MG63 (cell line): ENCODE results near the gene B3GNT3. TPM values are rescaled to one million over a fixed set of nuclear protein-coding genes. Genes with fewer than 3 reads are reported as not detected.

Experiments
- DNase-seq: peaks from one replicate; pipeline ENCODE4 v3.0.0-alpha.2; 2020
- H3K27me3 ChIP-seq: fragments of 250-450 bp; sonication (Bioruptor Pico); 2 replicates; pipeline ENCODE4 v1.5.1; 2020; ENCODE audit warnings: mild to moderate bottlenecking, moderate library complexity
- H3K36me3 ChIP-seq: fragments of 250-450 bp; sonication (Bioruptor Pico); 2 replicates; pipeline ENCODE4 v1.5.1; 2020; ENCODE audit warnings: mild to moderate bottlenecking, moderate library complexity
- H3K4me3 ChIP-seq: fragments of 250-450 bp; sonication (Bioruptor Pico); 2 replicates; pipeline ENCODE4 v1.5.1; 2020; ENCODE audit warnings: mild to moderate bottlenecking, moderate library complexity
- H3K9me3 ChIP-seq: fragments of 250-450 bp; sonication (Bioruptor Pico); 2 replicates; pipeline ENCODE4 v1.5.1; 2020; ENCODE audit warnings: mild to moderate bottlenecking, moderate library complexity
- total RNA-seq: library from RNA; depleted of rRNA; stranded (reverse); fragments of >200 nt; shearing (Covaris generic); gene quantifications from 2 replicates; pipeline ENCODE4 v1.2.3, GENCODE V29; 2014; ENCODE audit warnings: low replicate concordance

Gene B3GNT3
- total RNA-seq, 1 experiment from 2014 or later, result not detected

DNA sequence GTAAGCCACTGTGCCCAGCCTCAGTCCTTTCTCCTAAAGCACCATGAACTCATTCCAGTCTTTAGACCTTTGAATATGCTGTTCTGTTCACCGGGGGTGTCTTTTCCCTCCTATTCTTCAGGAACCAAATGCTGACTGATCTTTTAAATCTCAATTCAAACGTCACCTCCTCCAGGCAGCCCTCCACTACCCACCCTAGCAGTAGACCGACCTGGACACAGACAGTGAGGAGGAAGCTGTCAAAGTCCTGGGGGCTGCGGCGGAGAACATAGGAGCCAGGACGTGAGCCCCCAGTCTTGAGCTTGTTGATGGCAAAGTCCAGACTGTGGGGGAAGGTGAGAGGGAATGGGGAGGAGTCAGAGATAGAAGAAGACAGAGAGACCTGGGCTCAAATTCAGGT, 45.1 kb downstream of the B3GNT3 start:
- no peak for DNase-seq
- Histone ChIP-seq H3K4me3 (no peak overlapping the region), H3K9me3 (no peaks in the 10 kb centered on the region), H3K36me3 (no peaks in the 10 kb centered on the region), H3K27me3 (peaks cover 22% of the 10 kb centered on the region)

GRCh38 chr19:17841371-17841809, 46.5 kb downstream of the B3GNT3 start:
- Histone ChIP-seq H3K9me3 (no peaks in the 10 kb centered on the region), H3K27me3 (peaks cover 22% of the 10 kb centered on the region), H3K4me3 (no peak overlapping the region), H3K36me3 (no peaks in the 10 kb centered on the region)
- no peak for DNase-seq

DNA sequence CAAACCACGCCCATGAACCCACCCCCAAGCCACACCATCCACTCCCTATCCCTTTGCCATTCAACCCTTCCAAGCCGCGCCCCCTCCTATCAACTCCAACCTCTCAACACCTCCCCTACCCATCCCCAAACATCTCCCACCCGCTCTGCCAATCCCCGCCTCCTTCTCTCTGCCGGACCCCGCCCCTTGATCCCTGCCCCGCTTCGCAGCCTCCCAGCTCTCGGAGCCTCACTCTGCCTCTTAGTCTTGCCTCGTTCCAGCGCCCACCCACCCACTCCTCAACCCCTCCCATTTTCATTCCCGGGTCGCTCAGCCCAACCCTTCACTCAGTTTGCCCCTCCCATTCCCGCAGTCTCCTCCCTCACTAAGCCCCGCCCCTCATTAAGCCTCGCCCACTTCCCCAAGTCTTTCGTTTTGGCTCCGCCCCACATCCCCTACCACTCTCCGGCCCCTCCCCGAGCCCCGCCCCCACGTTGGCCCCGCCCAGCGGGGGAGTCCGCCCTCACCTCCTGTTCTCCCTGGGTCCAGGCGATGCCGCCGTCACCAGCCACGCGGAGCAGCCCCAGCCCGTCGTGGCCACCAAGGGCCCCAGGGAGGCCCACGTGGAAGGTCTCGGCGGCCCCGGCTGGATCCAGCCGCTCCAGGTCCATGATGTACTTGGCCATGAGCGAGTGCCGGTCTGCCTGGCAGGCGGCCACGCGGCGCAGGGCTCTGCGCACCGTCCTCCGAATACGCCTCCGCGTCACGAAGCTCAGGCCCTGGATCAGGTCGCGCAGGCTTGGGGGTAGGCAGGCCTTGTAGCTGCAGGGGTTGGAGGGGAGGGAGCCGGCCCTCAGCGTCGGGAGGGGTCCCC, 47.1 kb downstream of the B3GNT3 start:
- Histone ChIP-seq H3K4me3 (no peak overlapping the region), H3K27me3 (peaks cover 22% of the 10 kb centered on the region), H3K9me3 (no peaks in the 10 kb centered on the region), H3K36me3 (no peaks in the 10 kb centered on the region)
- DNase-seq, result peak; percentile 71

- peaks cover 22% of the 10 kb centered on the region for H3K27me3 ChIP-seq
- no peaks in the 10 kb centered on the region for H3K36me3 ChIP-seq
- H3K9me3 ChIP-seq, result no peaks in the 10 kb centered on the region
- no peak overlapping the region for H3K4me3 ChIP-seq
- DNase-seq, result no peak
Observed at GRCh38 chr19:17842663-17843291, 47.8 kb downstream of the B3GNT3 start.

GRCh38 chr19:17843292-17843827, 48.4 kb downstream of the B3GNT3 start:
- DNase-seq, result no peak
- Histone ChIP-seq H3K27me3 (peaks cover 19% of the 10 kb centered on the region), H3K36me3 (no peaks in the 10 kb centered on the region), H3K9me3 (no peaks in the 10 kb centered on the region), H3K4me3 (no peak overlapping the region)

- no peaks in the 10 kb centered on the region for H3K36me3 ChIP-seq
- H3K4me3 ChIP-seq, result no peak overlapping the region
- H3K27me3 ChIP-seq, result peaks cover 16% of the 10 kb centered on the region
- no peak for DNase-seq
- H3K9me3 ChIP-seq, result no peaks in the 10 kb centered on the region
Observed at GRCh38 chr19:17843908-17844490, 49.1 kb downstream of the B3GNT3 start.

DNA sequence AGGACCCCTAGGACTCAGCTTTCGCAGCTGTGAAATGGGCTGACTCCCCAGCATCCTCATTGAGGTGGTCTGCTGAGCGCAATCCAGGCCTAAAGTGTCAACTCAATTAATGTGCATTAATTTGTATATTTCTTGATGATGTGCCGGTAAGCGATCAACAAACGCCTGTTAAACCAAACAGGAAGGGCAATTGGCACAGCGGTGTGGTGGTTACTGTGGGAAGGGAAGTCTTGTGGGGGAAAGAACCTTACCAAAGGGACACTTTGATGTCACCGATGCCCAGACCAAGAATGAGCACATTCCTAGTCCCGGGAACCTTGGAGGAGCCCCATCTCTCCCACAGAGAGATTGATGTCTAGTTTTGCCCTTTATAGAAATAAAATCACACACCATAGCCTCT, 51.2 kb downstream of the B3GNT3 start:
- no peak overlapping the region for H3K4me3 ChIP-seq
- H3K36me3 ChIP-seq, result no peaks in the 10 kb centered on the region
- H3K9me3 ChIP-seq, result no peaks in the 10 kb centered on the region
- H3K27me3 ChIP-seq, result peaks cover 4% of the 10 kb centered on the region
- DNase-seq, result no peak

DNA sequence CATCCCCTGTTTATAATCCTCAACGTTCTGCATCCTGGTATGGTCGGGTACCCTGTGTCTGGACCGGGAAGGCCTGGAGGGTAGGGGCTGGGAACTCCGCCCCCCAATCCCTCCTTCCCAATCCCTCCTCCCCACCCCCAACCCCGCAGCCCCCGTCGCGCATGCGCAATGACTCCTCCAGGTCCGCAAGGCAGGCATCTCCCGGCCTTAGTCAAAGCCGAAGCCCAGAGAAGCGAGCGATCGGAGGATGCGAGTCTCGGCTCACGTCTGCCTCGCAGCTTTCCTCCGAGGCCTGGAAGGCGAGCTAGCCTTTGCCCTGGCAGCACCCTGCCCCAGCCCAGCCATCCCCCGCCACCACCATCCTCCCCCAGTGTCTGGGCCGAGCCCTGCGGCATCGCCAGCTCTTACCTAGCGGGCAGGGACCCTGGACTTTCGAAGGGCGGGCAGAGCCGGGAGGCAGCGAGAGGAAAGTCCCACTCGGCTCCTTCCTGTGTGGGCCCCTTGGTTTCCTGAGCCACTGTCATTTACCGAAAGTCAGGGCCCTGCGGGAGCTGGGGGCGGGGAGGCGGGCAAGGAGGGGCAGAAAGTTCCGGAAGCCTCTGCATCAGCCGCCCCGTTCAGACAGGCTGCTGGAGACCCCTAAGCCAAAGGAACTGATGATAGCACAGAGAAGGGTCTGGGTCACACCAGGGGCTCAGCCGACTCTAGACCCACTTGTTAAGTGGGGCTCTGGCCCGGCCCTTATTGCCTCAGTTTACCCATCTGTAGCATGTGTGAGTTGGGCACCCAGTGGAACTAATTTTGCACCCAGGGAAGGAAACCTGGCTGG, 52.8 kb downstream of the B3GNT3 start, which contains the start of gene JAK3:
Gene JAK3, minus strand, starts transcription at position 445 of the 829 bp plus-strand sequence. CDS start 3,565 bp downstream, outside the sequence.
- H3K4me3 ChIP-seq, result no peak within 1 kb of the TSS
- H3K27me3 ChIP-seq, result no peaks in the 10 kb centered on the region
- DNase-seq, result no peak
- H3K36me3 ChIP-seq, result no peaks in the 10 kb centered on the region
- no peaks in the 10 kb centered on the region for H3K9me3 ChIP-seq

- Histone ChIP-seq H3K4me3 (no peak overlapping the region), H3K9me3 (no peaks in the 10 kb centered on the region), H3K27me3 (no peaks in the 10 kb centered on the region), H3K36me3 (no peaks in the 10 kb centered on the region)
- DNase-seq, result no peak
Observed at GRCh38 chr19:17848595-17849292, 53.8 kb downstream of the B3GNT3 start.

GRCh38 chr19:17854061-17854460, 59.1 kb downstream of the B3GNT3 start:
- no peaks in the 10 kb centered on the region for H3K27me3 ChIP-seq
- no peaks in the 10 kb centered on the region for H3K9me3 ChIP-seq
- H3K4me3 ChIP-seq, result no peak overlapping the region
- DNase-seq, result no peak
- H3K36me3 ChIP-seq, result no peaks in the 10 kb centered on the region

DNA sequence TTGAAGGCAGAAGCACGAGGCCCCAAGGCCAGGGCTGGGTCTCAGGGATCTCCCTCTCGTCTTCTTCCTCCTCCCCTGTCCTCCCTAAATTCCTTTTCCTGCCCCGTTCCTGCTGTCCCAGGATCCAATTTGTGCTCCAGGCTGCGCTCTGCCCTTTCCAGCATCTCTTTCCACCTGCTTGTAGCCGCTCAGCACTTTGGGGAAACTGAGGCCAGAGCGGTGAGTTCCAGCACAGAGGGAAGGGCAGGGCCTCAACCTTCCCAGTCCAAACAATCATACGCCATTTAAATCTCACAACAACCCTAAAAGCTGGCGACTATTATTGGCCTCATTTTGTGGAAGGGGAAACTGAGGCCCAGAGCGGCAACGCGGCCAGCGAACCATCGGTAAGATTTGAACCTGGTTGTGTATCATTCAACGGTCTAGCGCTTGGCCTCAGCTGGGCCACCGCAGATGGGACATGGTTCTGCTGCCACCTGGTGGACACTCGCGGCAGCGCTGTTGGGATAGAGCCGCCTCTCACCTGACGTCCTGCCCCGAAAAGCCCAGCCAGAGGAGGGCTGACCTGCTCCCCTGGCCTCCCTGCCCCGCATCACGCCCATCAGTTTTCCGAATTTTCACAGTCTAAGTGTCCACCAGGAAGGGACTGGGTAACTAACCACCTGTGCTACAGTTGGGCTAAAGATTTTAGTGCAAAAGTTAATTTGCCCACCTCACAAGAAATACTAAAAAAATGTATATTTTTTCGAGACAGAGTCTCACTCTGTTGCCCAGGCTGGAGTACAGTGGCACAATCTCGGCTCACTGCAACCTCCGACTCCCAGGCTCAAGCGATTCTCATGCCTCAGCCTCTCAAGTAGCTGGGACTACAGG, 60.6 kb downstream of the B3GNT3 start:
- H3K9me3 ChIP-seq, result no peaks in the 10 kb centered on the region
- peak; percentile 70 for DNase-seq
- H3K27me3 ChIP-seq, result no peaks in the 10 kb centered on the region
- no peak overlapping the region for H3K4me3 ChIP-seq
- peaks cover 8% of the 10 kb centered on the region for H3K36me3 ChIP-seq

- Histone ChIP-seq H3K9me3 (no peaks in the 10 kb centered on the region), H3K36me3 (peaks cover 50% of the 10 kb centered on the region), H3K27me3 (no peaks in the 10 kb centered on the region), H3K4me3 (peak within 1 kb of the TSS; percentile 98)
- peak; percentile 100 for DNase-seq
Observed at GRCh38 chr19:17859533-17860330, 64.8 kb downstream of the B3GNT3 start, which contains the start of gene RPL18A. Gene RPL18A (plus strand): TSS chr19:17859910. CDS start chr19:17859957, 47 bp downstream.

DNA sequence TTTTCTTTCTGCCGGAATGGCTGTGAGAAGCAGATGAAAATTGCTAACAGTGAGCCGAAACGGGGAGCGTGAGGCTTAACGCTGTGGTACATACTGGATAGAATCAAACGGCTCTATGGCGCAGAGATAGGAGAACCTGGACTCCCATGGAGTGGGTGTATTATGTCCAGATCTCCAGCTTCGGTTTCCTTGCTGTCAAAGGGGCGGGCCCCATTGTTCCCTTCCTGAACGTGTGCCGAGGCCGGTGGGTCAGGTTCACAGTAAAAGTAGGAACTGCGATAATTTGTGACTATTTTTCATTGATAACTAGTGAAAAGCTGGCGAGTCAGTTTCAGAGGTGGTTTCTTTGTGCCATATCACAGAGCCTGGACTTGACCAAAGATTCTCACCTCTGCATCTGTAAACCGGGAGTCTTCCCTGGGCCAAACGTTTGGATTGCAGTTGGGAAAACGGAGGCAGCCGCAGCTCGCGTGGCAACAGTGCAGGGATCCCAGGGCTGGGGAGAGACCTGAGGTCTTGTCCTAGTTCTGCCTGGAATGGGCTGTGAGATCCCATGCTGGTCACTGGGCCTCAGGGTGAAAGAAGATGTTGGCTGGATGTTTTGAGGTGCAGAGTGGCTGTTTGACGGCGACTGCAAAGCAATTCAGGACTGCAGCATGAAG, 65.5 kb downstream of the B3GNT3 start:
- Histone ChIP-seq H3K27me3 (no peaks in the 10 kb centered on the region), H3K9me3 (no peaks in the 10 kb centered on the region), H3K36me3 (peaks cover 52% of the 10 kb centered on the region), H3K4me3 (peak overlapping the region; percentile 98)
- DNase-seq, result no peak

- Histone ChIP-seq H3K27me3 (no peaks in the 10 kb centered on the region), H3K4me3 (peak overlapping the region; percentile 98), H3K36me3 (peaks cover 52% of the 10 kb centered on the region), H3K9me3 (no peaks in the 10 kb centered on the region)
- no peak for DNase-seq
Observed at GRCh38 chr19:17860993-17861360, 66.0 kb downstream of the B3GNT3 start.
